ENCODE measurements around the gene RNF157. TPM values are rescaled to one million over a fixed set of nuclear protein-coding genes. Genes with fewer than 3 reads are reported as not detected.

Gene RNF157
- total and polyA plus RNA-seq, 2 of the 13 experiments (the other 11 are each of a cell fraction or from before 2014, with no cell fraction given): 0.44 to 1.5 TPM

GRCh38 chr17:76182016-76182764, 58.1 kb downstream of the RNF157 start (continued):
- TF ChIP-seq ZNF687 (CRISPR knock-in tag; IDR thresholded peaks at IDR 0.05) (peak; percentile 34; the same call in 1 of the 2 replicates), NR0B2 (CRISPR knock-in tag; IDR thresholded peaks at IDR 0.05) (0 out of 2 replicates have a peak, but pooled peaks have one; percentile 54), CCDC6 (CRISPR knock-in tag; IDR thresholded peaks at IDR 0.05) (peak; percentile 82; the same call in 1 of the 2 replicates), ARID3A (IDR thresholded peaks at IDR 0.05; ENCODE audit: low read depth, low read length) (peak; percentile 55; the same call in 1 of the 2 replicates), FUBP1 (CRISPR knock-in tag; IDR thresholded peaks at IDR 0.05; ENCODE audit: borderline replicate concordance) (0 out of 2 replicates have a peak, but pooled peaks have one; percentile 81), PATZ1 (CRISPR knock-in tag; IDR thresholded peaks at IDR 0.05) (peak; percentile 60; the same call in 1 of the 2 replicates), TFDP2 (CRISPR knock-in tag; IDR thresholded peaks at IDR 0.05) (no peak), HNF1B (CRISPR knock-in tag; IDR thresholded peaks at IDR 0.05) (peak; percentile 73), HNRNPUL1 (IDR thresholded peaks at IDR 0.05; ENCODE audit: low read depth, low read length) (no peak)
